ENCODE measurements around the gene TNS3. TPM values are rescaled to one million over a fixed set of nuclear protein-coding genes. Genes with fewer than 3 reads are reported as not detected.

The TNS3 gene
- total and polyA plus RNA-seq, 9 of the 15 experiments (the other 6 are each of a cell fraction or from before 2014, with no cell fraction given): 0.20 TPM; not detected in 8

- ATAC-seq: no peak
- CTCF ChIA-PET (ENCODE audit: low intra/inter-chr PET ratio): no interaction called here
- peaks cover 0 to 31% of the 10 kb centered on the region in 2 experiments; a peak in 3 of 5 replicates for H3K27me3 ChIP-seq (ENCODE audit: control insufficient read depth in 2 of 2, insufficient read depth in 2 of 2, low read length in 2 of 2)
- FAIRE-seq: no peak
- no TSS peak for BruUV-seq (replicated peaks)
- no peak overlapping the region for H3K4me3 ChIP-seq
- TF ChIP-seq GATA2 (CRISPR knock-in tag; IDR thresholded peaks at IDR 0.05) (no peak), EGR1 (conservative IDR thresholded peaks at IDR 0.05) (0 out of 2 replicates have a peak, but pooled peaks have one; percentile 30)
- no peaks in the 10 kb centered on the region for H3K36me3 ChIP-seq (ENCODE audit: control insufficient read depth, insufficient read depth, low read length)
- H3K4me2 ChIP-seq (ENCODE audit: insufficient read depth, low read length): no peak overlapping the region
- peaks cover 6 to 14% of the 10 kb centered on the region in 2 experiments for H3K4me1 ChIP-seq (replicated peaks in 1 of 2; ENCODE audit: control insufficient read depth in 2 of 2, insufficient read depth in 2 of 2, low read length in 2 of 2)
- under 1% methylated on average over 19 of the region's 19 CpGs for WGBS (ENCODE audit: insufficient coverage, low coverage, missing lambda C conversion rate)
- H3K27ac ChIP-seq (ENCODE audit: extremely low read depth, low read depth, low read length): no peak overlapping the region
- DNase-seq (ENCODE audit: extremely low read depth in 1 of 4, low spot score in 3 of 4): no peak
- H3K9ac ChIP-seq (ENCODE audit: insufficient read depth in 1 of 2, low read depth in 2 of 2, low read length in 2 of 2): no peak overlapping the region
- no peaks in the 10 kb centered on the region for H3K9me1 ChIP-seq (ENCODE audit: control insufficient read depth, insufficient read depth, low read length)
- H3K9me3 ChIP-seq (replicated peaks; ENCODE audit: control insufficient read depth, insufficient read depth, low read depth, low read length): no peaks in the 10 kb centered on the region
- POLR2A ChIA-PET: no interaction called here
- in situ Hi-C loops (cut with MboI): no loop called here
- peaks cover 8% of the 10 kb centered on the region; the same call in 1 of the 2 replicates for H4K20me1 ChIP-seq (replicated peaks; ENCODE audit: control insufficient read depth, insufficient read depth, low read length)
- no peaks in the 10 kb centered on the region for H3K79me2 ChIP-seq (ENCODE audit: control insufficient read depth, insufficient read depth, low read length)
- intact Hi-C loops (cut with micrococcal nuclease): no loop called here
- no peak overlapping the region for H2AFZ ChIP-seq (ENCODE audit: low read depth, low read length)
These were observed 109.3 kb downstream of the TNS3 start for GRCh38 chr7:47472444-47473157.

- CTCF ChIA-PET (ENCODE audit: low intra/inter-chr PET ratio): no interaction called here
- 0% methylated on average over 3 of the region's 3 CpGs for WGBS (ENCODE audit: insufficient coverage, low coverage, missing lambda C conversion rate)
- POLR2A ChIA-PET: interaction anchor here (0.6 kb wide), 1 partner anchor 69 kb away, joined by 3 read pairs; no protein-coding TSS in a partner anchor
- Histone ChIP-seq H3K9ac (ENCODE audit: insufficient read depth in 1 of 2, low read depth in 2 of 2, low read length in 2 of 2) (no peak overlapping the region), H3K36me3 (ENCODE audit: control insufficient read depth, insufficient read depth, low read length) (no peaks in the 10 kb centered on the region), H3K9me1 (ENCODE audit: control insufficient read depth, insufficient read depth, low read length) (no peaks in the 10 kb centered on the region), H3K4me1 (replicated peaks in 1 of 2; ENCODE audit: control insufficient read depth in 2 of 2, insufficient read depth in 2 of 2, low read length in 2 of 2) (peaks cover 6 to 14% of the 10 kb centered on the region in 2 experiments), H3K27me3 (ENCODE audit: control insufficient read depth in 2 of 2, insufficient read depth in 2 of 2, low read length in 2 of 2) (peaks cover 0 to 25% of the 10 kb centered on the region in 2 experiments; a peak in 3 of 5 replicates), H3K79me2 (ENCODE audit: control insufficient read depth, insufficient read depth, low read length) (no peaks in the 10 kb centered on the region), H3K9me3 (replicated peaks; ENCODE audit: control insufficient read depth, insufficient read depth, low read depth, low read length) (no peaks in the 10 kb centered on the region), H3K4me2 (ENCODE audit: insufficient read depth, low read length) (no peak overlapping the region), H2AFZ (ENCODE audit: low read depth, low read length) (no peak overlapping the region), H4K20me1 (replicated peaks; ENCODE audit: control insufficient read depth, insufficient read depth, low read length) (peaks cover 8% of the 10 kb centered on the region; the same call in 1 of the 2 replicates), H3K27ac (ENCODE audit: extremely low read depth, low read depth, low read length) (no peak overlapping the region), H3K4me3 (no peak overlapping the region)
- no peak for TF ChIP-seq AFF1 (IDR thresholded peaks at IDR 0.05; ENCODE audit: low read depth in 1 of 2, partially characterized antibody in 2 of 2)
- TF ChIP-seq ZNF740 (CRISPR knock-in tag; IDR thresholded peaks at IDR 0.05): no peak
- no peak for TF ChIP-seq ZNF740 (tag; IDR thresholded peaks at IDR 0.05)
- no peak for TF ChIP-seq MIER1 (IDR thresholded peaks at IDR 0.05; ENCODE audit: low read depth)
- TF ChIP-seq ZBTB34 (CRISPR knock-in tag; IDR thresholded peaks at IDR 0.05): no peak
- in situ Hi-C loops (cut with MboI): no loop called here
- intact Hi-C loops (cut with micrococcal nuclease): no loop called here
- no TSS peak for BruUV-seq (replicated peaks)
- ATAC-seq (no peak), DNase-seq (ENCODE audit: extremely low read depth in 1 of 4, low spot score in 3 of 4) (no peak), FAIRE-seq (no peak)
These were observed 110.1 kb downstream of the TNS3 start for GRCh38 chr7:47471831-47472230.
